ENCODE results near the gene GCGR.

GCGR gene

DNA sequence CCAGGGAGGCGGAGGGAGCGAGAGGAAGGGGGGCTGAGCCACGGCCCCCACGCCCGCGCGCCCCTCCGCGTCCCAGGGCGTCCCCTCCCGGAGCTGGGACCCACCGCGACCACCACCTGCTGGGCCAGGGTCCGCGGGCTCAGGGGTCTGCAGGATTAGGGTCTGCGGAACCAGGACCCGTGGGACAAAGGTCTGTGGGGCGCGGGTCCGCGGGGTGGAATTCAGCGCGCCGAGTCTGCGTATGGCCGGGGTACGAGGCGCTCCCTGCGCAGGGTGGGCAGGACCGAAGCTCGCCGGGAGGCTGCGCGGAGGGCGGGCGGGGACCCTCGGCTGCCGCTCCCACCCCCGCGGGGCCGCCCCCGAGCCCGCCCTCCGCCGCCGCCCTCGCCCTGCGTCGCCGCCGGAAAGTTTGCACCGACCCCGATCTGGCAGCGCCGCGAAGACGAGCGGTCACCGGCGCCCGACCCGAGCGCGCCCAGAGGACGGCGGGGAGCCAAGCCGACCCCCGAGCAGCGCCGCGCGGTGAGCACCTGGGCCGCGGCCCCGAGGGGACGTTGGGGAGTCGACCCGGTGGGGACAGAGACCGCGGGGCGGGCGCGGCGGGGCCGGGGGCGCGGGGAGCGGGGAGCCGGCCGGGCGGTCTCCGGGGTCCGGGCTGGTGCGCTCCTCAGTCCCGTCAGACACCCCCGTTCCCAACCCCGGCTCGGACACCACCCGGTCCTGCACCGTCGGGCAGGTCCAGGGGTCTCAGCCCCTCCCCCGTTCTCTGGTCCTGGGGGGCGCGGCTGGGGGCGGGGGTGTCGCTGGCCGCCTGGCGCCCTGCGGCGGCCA lies at the start of gene GCGR:
Gene GCGR (plus strand): TSS at position 423 of the 831 bp plus-strand sequence. CDS start 4,869 bp downstream, outside the sequence.
- no peak for FAIRE-seq

DNA sequence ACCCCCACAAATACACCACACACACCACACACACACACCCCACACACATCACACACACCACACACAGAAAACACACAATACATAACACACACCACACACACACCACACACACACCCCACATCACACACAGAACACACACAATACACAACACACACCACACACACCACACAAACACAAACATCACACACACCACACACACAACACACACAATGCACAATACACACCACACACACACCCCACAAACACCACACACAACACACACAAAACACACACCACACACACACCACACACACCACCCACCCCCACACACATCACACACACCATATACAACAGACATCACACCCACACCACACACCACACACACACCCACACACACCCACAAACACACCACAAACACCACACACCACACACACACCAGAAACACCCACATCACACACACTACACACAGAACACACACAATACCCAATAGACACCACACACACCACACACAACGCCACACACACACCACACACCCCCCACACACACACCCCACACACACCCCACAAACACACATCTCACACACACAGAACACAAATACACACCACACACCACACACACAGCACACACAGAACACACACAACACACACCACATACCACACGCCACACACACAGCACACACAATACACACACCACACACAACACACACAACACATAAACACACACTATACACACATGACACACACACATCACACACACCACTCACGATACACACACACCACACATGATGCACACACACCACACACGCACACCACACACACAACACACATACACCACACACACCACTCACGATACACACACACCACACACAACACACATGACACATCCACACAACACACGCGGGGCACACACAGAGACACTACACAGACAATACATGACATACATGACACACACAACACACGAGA lies 11.0 kb upstream of the GCGR start:
- FAIRE-seq: no peak

DNA sequence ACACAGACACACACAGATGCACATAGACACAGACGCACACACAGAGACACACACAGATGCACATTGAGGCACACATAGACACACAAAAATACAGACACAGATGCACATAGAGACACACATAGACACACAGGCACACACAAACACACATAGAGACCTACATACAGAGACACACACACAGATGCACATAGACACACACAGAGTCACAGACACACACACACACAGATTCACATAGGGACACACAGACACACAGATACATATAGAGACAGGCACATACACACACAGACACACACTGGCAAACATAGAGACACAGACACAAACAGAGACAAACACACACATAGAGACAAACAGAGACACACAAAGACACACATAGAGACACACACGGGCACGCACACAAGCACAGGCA lies 9.9 kb upstream of the GCGR start:
- no peak for FAIRE-seq

DNA sequence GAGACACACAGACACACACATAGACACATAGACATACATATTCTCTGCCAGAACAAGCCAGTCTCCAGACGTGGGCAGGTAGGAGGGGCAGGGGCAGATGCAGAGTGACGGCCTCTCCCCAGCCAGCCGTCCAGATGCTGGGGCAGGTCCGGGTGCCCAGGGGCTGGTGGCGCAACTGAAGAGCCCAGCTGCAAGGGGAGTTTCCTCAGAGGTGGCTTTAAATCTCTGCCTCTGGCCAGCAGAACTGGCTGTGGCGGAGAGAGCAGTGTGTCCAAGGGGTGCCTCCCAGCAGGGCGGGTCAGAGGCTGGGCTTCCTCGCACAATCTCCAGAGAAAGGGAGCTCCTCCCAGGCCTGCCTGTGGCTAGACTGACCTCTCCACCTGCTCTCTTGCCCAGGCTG lies 9.4 kb upstream of the GCGR start:
- FAIRE-seq: no peak

DNA sequence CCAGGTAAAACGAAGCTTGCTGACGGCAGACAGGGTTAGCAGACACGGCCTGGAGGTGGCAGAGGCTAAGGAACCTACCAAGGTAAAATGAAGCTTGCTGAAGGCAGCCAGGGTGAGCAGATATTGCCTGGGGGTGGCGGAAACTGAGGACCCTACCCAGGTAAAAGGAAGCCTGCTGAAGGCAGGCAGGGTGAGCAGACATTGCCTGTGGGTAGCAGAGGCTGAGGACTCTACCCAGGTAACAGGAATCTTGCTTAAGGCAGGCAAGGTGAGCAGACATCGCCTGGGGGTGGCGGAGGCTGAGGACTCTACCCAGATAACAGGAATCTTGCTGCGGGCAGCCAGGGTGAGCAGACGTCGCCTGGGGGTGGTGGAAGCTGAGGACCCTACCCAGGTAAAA lies 2.6 kb upstream of the GCGR start:
- FAIRE-seq: no peak

DNA sequence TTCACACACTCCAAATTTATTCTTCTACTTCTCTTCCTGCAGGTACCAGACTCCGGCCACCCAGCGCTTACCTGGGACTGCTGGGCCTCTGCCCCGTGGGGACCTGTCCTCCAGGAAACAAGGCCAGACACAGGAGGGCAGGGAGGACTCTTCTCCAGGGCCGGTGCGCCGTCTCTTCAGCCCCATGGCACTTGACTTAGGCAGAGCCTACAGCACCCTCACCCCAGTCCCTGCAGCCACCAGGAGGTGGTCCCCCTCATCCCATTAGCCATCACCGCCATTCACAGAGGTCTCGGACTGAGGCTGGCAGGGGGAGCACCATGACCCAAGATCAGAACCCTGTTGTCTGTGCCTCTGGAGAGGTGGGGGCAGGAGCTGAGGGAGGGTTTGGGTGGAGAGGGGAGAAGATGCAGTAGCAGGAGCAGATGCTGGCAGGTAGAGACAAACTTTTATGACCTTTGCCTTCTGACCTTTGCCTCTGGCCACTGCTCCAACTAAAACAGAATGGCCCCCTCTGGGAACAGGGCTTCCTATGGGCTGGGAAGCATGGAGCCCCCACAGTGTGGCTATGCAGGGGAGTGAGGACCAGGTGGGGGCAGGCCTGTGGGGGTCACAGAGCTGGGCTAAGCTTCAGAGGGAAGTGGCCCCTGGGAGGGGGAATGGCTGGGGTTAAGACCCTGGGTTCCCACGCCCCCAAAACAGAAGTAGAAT lies 1.7 kb upstream of the GCGR start:
- no peak for FAIRE-seq

DNA sequence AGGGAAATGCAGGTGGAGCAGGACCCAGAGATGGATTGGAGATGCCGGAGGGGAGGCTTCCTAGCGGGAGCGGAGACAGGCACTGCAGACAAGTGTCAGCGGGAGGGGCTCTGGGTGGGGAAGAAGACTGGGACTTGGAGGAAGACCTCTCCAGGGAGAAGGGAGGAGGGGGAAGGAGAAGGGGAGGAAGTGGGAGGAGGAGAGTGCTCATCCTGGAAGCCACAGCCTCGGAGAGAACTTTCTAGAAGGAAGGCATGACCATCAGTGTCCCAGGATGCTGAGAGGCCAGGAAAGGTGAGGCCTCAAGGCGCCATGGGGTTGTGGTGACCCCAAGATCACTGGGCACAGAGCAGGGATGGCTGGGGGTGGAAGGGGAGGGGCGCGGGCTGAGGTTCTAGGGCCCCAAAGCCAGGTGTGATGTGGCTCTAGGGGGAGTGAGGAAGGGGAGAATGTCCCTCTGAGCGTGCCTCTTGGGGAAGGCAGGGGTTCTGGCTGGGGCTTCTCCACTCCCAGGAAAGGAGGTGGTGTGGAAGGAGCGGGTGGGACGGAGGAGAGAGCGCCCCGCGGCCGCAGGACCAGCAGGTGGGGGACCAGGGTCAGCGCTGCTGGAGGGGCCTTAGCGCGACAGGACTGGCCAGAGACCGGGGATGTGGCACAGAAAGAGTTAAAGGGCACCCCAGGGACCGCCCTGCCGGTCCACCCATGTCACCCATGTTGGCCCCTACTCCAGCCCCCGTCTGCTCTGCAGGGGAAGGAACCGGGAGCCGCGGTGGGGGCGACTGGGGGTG lies 900 bp upstream of the GCGR start:
- FAIRE-seq: no peak

DNA sequence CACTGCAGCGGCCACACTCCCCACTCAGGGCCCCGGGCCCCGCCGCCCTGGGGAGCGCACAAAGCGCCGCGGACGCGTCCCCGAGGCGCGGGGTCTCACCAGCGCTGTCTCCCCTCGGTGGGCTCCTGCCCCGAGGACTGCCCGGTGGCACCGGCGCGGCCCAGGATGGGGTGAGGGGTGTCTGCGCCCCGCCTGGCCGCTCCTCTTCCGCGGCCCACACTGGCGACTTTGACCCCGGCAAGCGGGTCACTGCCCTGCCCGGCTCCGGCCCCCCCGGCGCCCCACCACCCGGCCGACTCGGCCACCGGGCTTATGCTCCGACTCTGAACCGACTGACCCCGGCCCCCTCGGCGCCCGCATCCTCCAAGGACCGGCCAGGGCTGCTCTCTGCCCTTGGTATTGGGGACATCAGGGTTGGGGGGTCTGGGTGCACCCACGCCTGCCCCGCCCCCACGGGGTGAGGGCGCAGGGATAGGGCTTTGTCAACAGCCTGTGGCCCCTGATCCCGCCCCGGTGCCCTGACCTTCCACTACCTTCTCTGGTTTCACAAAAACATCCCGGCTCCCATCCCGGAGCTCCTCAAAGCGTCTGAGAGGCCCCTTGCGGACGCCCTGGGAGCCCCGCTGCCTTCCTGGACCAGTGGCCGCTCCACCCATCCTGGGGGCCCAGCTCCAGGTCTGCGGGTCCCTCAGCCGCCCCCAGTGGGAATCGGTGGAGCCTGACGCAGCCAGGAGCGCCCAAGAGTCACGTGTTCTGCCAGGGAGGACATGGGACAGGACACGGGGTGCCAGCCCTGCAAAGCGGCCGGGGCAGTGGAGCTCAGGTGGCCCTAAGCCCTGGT lies 829 bp downstream of the GCGR start:
- FAIRE-seq: no peak

DNA sequence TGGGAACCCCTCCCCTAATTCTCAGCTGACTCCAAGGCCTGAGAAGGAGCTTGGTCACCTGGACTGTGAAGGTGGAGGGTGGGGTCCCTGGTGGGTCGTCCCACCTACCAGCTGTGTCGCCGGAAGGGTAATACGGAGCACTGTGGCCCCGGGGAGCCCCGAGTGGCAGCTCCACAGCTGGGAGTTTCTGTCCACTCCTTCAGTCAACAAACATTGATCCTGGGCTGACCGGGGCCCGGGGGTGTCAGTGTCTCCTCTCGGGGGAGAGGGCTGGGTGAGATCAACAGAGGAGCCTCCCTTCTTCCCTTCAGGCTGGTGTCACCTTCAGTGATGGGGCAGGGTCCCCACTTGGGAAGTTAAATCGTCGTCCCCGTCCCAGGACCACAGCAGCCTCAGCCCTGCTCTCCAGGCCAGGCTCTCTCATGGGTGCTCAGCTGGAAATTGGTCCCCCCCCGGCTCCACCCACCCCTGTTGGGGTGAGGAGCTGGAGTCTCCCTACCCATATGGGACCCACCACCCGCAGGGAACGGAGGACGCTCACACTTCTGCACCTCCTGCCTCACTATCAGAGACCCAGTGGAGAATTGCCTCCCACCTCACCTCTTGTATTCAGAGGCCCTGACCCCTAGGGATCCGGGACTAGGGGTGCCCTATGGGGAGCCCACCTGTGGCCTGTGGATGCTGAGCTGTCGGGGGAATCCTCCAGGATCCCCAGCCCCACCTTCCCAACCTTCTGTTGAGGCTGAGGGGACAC lies 1.9 kb downstream of the GCGR start:
- no peak for FAIRE-seq

DNA sequence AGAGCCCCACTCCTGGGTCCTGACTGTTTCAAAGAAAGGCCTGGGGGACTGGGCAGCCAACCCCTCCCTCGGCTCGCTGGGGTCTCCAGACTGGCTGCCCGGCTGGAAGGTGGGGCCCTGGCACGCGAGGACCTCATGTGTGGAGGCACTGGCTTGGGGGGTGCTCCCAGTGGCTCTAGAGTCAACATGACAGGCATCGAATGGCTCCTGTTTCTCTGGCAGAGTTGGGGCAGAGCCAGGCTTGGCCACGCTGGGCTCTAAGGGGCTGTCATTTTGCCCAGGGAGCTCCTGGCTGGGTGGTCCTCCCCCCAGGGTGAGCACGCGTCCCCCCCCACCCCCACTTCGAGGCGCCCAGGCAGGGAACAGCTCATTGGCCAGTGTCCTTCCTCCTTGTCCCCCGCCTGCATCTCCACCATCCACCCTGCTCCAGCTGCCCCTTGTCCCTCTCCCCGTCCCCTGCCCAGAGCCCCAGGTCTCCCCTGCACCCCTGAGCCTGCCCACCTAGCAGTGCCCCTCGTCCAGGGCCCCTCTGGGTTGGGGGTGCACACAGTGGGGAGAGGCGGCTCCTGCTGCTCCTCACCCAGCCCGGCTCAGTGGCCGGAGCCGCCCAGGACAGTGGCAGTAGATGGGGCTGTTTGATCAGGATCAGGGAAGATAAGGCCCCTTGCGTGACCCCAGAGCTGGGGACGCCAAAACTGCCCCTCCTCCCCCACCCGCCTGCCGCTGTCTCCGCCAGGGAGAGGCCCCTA lies 2.7 kb downstream of the GCGR start:
- FAIRE-seq: no peak

DNA sequence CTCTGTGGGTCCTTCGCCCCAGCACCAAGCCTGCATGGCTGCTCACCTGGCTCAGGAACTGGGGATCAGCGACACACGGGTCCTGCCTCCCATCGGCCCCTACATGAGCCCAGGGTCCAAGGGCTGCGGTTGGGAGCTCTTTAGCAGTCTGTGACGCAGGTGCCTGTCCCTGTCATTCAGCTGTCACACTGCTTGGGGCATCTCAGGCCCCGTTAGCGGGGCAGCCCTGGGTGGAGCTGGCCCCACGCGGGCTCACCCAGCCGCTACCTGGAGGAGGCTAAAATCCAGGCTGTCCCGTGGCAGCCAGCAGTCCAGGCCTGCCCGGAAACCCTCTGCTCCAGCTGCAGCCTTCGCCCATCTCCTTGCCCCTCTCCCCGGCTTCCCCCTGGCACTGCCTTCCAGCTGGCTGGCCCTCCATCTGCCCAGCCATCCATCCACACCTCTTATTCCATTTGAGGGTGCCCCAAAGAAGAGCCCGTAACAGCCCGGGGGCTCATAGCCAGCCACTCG lies 3.3 kb downstream of the GCGR start:
- FAIRE-seq: no peak

DNA sequence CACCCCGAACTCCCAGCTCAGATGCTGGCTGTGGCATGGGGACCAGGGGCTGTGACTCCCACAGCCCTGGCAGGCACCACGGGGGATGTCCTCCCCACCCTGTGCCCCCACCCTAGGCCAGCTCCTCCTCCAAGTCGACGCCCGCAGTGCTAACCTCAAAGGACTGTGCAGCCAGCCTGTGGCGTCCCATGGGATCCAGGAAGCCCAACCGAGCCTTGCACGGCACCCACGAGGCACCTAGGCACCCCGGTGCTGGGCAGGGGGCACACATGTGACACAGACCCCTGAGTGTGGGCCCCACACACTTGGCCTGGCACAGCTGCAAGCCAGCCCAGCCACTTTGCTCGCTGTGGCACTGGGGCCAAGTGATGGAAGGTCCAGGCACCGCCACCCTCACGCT lies 3.9 kb downstream of the GCGR start:
- FAIRE-seq: no peak

DNA sequence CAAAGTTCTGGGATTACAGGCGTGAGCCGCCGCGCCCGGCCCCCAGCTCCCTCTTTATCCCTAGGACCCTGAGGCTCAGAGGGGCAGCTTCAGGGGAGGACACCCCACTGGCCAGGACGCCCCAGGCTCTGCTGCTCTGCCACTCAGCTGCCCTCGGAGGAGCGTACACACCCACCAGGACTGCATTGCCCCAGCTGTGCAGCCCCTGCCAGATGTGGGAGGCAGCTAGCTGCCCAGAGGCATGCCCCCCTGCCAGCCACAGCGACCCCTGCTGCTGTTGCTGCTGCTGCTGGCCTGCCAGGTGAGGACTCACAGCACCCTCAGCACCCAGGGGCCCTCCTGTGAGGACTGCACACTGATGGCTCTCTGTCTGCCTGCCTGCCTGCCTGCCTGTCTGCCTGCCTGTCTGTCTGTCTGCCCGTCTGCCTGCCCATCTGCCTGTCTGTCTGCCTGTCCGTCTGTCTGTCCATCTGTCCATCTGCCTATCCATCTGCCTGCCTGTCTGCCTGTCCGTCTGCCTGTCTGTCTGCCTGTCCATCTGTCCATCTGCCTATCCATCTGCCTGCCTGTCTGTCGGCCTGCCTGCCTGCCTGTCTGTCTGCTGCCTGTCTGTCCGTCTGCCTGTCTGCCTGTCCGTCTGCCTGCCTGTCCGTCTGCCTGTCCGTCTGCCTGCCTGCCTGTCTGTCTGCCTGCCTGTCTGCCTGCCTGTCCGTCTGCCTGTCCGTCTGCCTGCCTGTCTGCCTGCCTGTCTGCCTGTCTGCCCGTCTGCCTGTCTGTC lies 5.0 kb downstream of the GCGR start:
- FAIRE-seq: no peak

DNA sequence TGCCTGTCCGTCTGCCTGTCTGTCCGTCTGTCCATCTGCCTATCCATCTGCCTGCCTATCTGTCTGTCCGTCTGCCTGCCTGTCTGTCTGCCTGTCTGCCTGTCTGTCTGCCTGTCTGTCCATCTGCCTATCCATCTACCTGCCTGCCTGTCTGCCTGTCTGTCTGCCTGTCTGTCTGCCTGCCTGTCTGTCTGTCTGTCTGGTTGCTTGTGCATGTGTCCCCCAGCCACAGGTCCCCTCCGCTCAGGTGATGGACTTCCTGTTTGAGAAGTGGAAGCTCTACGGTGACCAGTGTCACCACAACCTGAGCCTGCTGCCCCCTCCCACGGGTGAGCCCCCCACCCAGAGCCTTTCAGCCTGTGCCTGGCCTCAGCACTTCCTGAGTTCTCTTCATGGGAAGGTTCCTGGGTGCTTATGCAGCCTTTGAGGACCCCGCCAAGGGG lies 5.6 kb downstream of the GCGR start:
- FAIRE-seq: no peak

DNA sequence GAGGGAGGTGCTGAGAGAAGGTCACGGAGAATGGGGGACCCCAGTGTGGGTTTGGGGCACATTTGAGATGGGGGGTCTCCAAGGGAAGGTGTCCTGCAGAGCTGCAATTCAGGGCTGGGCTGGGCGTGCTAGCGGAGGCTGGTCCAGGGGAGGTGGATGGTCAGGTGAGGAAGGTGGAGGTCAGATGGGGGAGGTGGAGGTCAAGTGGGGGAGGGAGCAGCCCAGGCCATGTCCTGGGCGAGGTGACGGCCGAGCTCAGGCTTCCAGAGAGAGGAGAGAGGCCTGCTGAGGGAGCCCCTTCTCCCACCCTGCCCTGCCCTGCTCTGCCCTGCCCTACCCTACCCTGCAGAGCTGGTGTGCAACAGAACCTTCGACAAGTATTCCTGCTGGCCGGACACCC lies 6.5 kb downstream of the GCGR start:
- no peak for FAIRE-seq

DNA sequence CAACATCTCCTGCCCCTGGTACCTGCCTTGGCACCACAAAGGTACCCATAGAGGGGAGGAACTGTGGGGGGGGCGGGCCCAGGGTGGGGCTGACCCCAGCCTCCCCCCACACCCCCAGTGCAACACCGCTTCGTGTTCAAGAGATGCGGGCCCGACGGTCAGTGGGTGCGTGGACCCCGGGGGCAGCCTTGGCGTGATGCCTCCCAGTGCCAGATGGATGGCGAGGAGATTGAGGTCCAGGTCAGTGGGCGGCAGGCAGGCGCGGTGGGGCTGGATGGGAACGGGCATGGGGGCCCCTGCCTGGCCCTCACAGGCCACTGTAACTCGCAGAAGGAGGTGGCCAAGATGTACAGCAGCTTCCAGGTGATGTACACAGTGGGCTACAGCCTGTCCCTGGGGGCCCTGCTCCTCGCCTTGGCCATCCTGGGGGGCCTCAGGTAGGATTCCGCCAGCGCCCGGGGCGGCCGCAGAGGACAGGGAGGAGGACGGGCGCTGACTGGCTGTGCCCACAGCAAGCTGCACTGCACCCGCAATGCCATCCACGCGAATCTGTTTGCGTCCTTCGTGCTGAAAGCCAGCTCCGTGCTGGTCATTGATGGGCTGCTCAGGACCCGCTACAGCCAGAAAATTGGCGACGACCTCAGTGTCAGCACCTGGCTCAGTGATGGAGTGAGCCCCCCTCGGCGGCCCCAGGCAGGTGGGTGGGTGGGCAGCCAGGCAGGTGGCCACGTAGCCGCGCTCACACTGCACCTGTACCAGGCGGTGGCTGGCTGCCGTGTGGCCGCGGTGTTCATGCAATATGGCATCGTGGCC lies 7.1 kb downstream of the GCGR start:
- FAIRE-seq: no peak

DNA sequence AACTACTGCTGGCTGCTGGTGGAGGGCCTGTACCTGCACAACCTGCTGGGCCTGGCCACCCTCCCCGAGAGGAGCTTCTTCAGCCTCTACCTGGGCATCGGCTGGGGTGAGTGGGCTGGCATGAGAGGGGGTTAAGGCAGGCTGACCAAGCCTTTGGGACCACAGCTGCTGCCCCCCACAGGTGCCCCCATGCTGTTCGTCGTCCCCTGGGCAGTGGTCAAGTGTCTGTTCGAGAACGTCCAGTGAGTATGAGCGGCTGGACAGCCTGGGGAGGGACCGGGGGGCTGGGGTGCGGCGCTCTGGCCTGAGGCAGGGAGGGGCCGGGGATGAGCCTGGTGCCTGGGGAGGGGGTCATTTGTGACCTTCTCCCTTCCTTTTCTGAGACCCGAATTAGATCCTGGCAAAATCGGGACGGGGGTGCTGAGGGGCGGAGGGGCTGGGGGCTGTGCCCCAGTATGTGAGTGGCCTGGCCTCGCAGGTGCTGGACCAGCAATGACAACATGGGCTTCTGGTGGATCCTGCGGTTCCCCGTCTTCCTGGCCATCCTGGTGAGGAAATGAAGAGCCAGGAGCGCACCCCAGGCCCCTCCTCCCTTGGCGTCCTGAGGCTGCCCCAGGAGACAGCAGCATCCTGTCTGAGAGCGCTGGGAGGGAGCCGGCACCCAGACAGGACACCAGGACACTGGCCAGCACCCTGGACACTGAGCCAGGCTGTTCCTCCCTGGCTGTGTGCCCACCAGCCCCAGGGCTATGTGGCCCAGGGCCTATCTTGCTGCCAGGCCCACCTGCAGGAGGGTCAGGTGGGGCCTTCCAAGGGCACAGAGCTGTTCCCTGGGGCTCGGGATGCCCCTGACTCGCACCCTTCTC lies 8.0 kb downstream of the GCGR start:
- no peak for FAIRE-seq
